PC-9 (cell line): ENCODE results near the gene NAT9.

Source experiments
- CTCF ChIP-seq: fragments of 200-600 bp; sonication (generic); conservative IDR thresholded peaks from 2 replicates; pipeline ENCODE4 v1.6.1; 2017; ENCODE audit warnings: mixed run types, antibody characterized with exemption, mild to moderate bottlenecking, moderate library complexity
- EZH2 ChIP-seq: fragments of 200-600 bp; sonication (generic); IDR thresholded peaks from 2 replicates; pipeline ENCODE4 v1.8.0; 2017; ENCODE audit warnings: antibody characterized with exemption, low read depth

- TF ChIP-seq CTCF (peak; percentile 38; the same call in 1 of the 2 replicates), EZH2 (no peak)
These were observed 4.5 kb upstream of the NAT9 start for GRCh38 chr17:74780443-74781238.
